Activated gamma-delta T cell (primary cell): Measurements from ENCODE around the gene LRBA.

Source experiments
- DNase-seq: peaks from one replicate; lab custom pipeline; 2025; lab: John Stamatoyannopoulos, UW

The LRBA gene

DNA sequence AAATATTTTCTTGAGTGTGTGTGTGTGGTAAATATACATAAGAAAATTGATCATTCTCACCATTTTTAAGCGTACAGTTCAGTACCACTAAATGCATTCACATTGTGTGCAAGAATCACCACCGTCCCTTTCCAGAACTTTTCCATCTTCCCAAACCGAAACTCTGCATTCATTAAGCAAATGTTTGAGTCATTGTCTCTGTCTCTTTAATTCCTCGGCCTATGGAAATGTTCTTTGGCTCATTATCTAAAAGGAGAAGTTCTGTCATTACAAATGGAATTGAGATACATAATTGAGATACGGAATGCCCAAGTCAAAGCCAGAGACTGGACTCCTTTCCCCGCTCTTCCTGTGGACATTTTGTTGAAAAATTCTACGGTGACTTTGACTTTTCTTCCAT lies 767.9 kb downstream of the LRBA start:
- no peak for DNase-seq

DNA sequence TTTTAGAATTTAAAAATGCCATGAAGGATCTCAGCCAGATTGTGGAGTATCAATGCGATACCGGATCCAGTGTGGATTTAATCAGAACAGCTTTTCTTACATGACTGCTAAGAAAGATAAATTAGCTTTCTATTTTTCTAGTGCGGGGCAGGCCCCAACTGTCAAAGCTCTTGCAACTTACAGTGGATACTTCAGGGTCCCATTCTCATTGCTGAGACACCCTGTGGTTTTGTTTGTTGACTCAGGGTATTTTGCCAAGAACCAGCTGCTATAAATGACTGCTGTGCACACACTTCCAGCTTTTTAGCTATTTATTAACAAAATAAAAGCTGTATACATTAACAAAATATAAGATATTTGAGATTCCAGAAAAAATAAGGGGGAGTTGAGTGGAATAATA lies 770.5 kb downstream of the LRBA start:
- DNase-seq: no peak

DNA sequence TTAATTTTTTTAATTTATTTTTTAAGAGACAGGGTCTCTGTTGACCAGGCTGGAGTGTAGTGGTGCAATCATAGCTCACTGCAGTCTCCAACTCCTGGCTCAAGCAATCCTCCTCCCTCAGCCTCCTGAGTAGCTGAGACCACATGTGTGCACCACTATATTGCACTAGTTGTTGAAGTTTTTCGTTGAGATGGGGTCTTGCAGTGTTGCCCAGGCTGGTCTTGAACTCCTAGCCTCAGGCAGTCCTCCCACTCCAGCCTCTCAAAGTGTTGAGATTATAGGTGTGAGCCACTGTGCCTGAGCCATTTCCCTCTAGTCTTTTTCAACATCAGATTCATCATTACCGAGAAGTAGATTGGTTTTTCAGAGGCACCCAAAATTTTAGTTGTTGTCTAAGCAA lies 771.2 kb downstream of the LRBA start:
- no peak for DNase-seq

DNA sequence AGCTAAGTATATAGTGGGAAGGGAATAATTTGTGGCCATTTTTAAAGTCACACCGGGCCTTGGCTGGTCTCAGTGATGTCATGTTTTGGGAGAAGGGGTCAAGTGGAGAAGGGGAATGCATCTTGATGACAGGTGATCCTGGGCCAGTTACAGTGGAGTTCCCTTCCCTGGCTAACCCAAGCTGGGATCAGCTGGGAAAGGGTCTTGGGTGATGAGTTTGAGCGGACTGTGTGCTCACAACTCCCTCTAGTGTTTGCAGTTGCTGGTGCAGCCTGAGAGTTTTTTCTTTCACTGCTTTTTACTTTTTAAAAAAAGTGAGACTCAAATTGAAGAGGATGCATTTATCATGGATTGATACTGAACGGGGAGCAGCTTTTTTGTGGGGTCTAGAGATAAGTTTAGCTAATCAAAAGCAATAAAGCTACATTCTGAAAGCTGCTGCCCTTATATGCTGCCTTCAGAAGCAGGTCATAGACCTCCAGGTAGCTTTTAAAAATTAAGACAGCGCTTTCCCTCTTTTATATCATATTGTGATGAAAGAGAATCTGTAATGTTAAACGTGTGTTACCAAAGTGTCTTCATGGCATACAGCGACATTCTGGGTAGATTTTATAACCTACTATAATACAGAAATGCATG lies 772.1 kb downstream of the LRBA start:
- DNase-seq: no peak

DNA sequence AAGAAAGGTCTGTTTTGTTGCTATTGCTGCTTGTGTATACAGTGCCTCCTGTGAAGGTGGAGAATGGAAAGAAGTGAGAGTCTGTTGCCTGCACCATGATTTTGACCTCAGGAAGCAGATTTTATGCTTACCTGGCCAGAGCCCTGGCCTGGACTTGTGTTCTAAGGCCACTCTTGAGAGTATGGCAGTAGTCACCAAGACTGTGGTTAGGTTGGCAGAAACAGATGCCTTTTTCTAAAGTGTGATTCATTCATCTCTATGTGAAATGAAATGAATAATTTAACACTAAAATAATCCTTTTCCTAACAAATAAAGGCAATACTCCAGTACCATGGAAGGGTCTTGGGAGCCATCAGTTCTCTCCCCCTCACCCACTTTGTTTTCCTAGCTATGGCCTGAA lies 775.1 kb downstream of the LRBA start:
- DNase-seq: no peak

DNA sequence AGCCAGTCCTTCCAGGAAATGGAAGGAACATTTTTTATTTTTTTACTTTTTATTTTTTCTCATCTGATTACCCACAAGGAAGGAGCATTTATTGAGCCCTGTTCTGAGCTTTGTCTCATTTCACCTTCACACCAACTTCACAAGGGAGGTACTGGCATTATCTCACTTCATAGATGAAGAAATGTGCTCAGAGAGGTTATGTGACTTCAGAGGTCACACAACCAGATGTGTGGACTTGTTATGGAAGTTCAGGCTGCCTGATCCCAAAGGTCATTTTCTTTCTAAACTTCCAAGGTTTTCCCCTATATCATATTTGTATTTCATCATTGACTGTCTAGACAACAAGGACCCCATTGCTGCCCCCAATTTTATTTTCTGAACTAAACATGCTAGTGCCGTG lies 776.5 kb downstream of the LRBA start:
- DNase-seq: no peak

DNA sequence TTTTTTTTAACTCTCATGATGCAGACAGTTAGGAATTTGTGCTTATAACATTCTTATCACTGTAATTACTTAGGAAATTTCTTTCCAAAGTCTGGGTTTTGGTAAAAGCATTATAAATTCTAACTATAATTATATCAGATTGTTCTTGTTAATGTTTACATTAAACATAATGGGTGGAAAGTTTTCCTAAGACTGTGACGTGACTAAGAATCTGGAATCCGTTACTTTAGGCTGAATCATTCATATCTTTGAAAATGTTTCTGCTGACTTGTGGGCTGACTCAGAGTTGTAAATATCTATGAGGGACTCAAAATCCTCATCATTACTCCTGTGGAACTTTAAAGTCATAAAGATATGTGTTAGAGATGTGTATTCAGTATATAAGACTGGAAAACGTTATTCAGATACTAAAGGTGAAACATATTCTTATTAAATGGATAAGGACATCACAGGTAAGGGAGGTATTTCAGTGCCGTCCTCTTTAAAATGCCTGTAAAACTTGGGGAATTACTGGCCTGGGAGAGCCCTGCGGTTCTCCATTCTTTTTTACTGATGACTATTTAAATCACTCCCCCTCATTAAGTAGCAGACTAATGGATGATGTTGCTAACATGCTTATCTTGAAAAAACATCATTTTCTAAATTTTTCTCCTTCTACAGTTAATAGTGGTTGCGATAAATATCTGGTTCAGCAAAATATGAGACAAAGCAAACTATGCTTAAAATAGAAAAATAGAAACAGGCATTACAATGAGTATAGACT lies 777.8 kb downstream of the LRBA start:
- no peak for DNase-seq

DNA sequence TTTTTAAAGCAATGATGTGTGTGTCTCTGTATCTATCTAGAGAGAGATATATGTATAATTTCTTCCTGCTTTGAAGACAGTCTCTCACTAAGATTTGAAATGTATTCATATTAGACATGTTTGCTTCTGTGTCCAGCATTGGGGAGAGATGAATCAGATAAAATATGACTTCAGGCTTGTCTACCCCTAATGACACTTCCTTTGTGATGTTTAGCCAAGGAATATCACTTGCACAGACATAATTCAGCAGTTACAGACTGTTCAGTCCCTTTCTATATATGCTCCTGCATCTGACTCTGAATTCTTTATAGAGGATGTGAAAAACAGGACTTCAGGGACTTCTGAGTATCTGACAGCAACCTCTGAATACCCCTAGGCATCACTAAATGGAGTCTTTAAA lies 778.5 kb downstream of the LRBA start:
- no peak for DNase-seq

DNA sequence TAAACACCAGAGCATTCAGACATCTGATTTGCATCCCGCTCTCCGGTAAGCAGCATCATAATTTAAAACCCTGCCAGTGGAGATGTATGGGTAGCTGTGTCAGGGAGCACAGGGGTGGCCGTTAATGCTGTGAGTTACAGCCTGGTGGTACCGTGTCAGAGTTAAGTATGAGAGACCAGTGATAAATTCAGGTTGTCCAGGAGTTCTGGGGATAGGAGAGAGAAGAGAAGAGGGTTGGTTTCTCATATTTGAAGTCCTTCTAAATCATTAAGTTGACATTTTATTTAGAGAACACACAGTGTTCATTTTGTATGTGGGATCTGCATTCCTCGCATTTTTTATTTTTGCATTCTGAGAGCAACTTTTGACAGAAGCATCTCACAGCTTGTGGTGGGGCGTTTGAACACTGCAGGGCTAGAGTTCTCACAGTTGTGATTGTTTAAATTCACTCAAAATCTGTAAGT lies 779.2 kb downstream of the LRBA start:
- DNase-seq: no peak

DNA sequence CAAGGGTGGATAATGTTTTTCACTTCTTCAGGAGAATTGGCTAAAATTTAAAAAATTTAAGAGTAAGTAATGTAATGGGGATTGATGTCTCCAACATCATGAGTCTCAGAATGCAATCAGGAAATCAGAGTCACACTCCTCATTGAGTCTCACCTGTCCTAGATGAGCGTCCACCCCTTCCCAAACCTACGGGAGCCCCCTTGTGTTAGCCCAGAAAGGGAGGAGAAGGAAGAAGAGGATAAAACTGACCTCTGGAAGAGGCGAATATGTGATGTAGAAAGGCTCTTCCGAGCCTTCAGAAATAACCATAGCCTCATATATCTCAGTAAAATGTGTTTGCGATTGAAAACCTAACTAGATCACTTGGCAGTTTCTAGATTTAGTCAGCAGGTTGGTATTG lies 779.8 kb downstream of the LRBA start:
- no peak for DNase-seq

DNA sequence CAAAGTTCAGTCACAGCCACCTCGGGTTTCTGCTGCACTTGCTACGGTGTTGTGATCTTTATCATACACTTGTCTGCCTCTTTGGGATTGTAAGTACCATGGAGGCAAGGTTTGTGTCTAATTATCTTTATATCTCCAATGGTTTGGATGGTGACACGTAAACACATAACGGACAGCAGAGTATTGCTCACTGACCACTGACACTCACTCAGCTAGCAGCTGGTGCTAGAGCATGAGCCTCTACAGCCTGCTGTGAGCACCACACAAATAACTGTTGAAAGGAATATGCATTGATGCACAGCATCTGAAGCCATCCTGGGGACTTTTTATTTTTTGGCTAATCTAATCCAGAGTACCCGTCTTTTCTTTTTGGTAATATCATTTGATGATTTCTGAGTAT lies 780.8 kb downstream of the LRBA start:
- no peak for DNase-seq

DNA sequence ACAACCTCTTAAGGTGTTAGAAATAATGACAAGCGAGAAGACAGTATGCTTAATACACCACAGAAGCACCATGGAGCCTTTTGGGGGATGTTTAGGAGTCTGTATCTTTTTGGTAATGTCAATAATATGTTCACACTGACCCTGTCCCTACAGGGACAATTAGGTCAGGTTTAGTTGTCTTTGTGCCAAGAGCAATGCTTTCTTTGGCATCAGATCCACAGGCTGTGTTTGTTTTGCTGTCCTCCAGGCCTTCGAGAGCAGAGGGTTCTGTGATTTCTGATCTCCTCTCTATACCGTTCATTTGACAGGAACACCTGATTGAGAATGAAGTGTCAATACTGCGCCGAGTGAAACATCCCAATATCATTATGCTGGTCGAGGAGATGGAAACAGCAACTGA lies 783.1 kb downstream of the LRBA start:
- no peak for DNase-seq

DNA sequence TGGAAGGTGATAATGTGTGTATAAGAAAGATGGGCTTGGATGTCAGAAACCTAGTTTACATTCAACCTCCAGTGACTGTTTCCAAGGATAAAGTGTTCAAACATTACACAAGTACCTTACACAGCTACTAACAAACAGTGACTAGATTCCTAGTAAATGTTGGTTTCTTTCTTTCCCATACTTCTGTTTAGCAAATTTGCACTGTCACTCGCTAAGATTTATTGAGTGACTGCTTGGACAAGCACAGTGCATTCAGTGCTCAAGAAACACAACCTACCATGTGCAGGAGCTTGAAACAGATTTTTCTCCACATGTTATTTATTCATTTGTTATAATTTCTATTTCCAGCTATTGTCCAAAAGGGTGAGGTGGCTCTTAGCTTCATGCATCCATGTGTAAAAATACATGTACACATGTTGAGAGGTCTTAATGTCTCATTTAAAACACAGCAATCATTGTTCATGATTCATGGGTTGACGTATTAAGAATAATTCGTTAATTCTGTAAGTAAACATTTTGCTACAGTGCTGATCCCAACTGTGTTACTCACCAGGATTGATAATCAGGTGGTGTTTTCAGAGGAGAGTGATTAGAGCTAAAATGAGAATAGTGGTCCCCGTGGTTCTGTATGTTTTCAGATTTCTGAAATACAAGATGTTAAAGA lies 783.8 kb downstream of the LRBA start:
- DNase-seq: no peak

DNA sequence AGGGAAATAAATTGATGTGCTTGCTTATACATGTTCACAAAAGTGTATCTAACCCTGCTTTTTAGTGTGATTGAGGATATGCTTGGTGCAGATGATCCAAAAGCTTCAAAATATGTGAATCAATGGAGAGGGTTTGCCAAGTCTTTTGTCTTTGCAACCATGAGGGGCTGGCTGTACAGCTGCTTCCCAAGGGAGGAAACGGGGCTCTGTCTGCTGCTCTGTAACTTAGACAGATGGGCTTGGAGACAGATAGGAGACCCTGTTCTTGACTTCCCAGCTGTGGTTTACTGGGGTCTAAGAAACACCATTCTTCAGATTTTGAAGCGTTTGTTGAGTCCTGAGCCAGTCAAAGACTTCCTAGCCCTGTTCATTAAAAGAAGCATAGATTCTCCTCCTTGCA lies 784.5 kb downstream of the LRBA start:
- DNase-seq: no peak

DNA sequence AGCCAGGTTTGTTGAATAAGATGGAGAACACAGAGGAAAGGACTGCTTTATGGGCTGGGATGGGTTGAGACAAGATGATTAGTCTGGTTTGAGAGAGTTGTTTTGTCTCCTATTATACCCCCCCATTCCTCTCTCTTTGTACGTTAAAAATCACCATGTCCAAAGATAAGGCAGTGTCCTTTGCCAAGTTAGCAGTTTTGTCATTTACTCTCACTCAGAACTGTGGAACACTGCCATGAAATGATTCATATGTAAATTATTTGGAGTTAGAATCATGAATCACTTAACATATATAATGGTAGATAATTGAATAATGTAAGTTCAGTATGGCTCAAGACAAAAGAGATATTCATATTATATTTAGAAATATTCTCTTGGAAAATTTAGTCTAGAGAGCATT lies 785.6 kb downstream of the LRBA start:
- no peak for DNase-seq

DNA sequence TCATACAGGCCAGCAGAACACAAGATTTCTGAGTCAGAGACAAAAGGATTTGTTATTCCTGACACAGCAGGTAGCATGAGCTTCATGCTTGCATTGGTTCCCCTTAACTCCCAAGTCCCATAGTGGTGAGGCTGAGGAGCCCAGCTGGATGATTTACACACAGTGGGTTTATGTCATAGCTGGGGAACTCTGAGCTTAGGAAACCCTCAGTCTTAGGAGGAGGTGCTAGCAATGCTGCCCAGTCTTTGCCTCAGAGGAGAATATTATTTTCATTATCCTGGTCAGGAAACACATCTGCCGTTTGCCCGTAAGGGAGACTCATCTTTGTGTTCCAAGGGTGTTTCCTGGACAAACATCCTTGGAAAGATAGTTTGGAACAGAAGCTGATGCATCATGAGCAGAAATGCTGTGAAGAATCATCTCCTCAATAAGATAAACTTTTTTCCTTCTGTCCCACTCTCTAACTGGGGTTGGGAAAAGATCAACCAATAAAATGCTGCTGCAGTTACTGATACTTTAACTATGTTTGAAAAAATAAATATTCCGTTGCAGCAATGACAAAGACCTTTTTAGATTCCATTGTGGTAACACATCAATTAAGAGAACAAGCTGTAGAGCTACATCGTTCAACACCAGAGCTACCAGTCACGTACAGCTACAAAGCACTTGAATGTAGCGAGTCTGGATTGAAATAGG lies 790.0 kb downstream of the LRBA start:
- DNase-seq: no peak

DNA sequence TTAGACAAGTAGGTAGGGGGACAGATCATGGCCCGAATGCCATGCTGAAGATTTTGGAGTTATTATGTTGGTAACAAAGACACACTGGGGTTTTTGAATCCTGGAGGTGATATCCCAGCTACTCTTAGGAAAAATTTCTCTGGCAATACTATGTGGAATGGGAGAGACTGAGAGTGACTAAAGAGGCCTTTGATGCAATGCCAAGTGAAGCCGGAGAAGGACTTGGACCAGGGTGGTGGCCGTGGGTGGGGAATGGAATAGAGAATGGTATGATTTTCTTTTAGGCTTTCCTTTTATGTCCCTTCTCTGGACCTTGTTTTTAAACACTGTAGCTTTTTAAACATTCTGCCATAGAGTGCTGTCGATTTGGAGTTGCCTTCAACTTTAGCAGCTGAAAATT lies 795.2 kb downstream of the LRBA start:
- DNase-seq: no peak

DNA sequence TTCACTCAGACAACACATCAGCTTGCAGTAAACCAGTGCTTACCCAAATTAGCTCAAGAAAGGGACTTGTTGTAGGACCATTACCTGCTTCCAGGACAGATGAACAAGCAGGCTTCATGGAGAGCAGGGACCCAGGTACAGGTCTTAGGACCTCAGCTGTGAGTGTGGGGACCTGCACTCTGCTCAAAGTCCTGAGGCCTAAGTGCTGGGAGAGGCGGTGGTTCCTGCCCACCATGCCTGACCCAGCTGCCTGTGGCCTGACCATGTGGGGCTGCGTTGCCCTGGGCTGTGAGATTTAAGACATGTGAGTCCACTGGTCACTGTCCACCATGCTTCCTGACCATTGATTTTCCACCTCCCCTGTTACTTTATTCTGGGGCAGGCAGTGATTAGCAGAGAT lies 796.6 kb downstream of the LRBA start:
- DNase-seq: no peak

DNA sequence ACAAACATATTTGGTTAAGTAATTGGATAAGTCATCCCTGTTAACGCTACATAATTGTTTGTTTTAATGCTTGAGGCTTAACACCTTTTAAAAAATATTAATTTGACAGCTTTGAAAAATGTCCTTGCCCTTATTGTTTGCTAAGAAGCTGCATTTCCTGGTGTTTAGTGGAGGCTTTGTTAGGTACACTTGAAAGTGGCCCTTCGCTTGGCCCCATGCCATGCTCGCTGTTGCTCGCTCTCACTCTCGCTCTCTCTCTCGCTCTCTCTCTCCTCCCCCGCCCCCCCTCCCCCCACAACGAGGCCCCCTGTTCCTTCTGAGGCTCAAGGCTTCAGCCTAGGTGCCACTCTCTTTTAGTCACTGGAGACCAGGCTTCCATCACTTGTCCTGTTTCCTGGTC lies 797.3 kb downstream of the LRBA start:
- no peak for DNase-seq

DNA sequence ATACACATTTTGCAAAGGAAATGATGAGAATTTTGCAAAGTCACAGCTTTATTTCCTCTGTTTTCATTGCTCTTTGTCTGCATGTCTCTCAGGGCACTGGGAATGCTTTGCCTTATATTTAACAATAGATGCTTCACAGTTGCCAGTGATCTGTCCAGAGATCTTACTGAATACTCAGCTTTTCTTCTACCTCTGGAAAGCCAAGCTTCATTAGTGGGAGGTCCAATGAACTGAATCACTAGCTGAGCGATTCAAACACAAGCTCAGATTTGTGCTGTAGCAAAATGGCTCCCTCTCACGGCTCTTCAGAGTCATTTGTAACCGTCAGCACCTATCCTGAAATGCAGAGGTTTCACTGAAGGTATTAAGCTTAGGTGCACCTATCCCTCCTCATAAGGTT lies 797.9 kb downstream of the LRBA start:
- DNase-seq: no peak

DNA sequence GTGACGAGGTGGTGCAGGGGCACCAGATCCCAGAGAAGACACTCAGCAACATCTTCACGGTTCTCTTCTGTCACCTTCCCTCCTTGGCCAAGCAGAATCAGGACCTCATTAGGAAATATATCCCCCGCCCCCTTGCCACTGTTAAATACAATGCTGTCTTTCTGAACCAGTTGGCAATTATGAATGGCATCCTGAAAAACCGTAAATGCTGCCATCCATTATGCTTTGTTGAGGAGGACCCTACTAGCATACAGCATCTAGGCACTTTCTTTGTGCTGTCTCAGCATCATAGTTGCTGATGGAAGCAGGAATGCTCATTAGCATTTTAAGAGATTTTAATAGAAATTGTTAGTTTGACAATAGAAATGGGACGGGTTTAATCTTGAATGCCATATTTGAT lies 798.4 kb downstream of the LRBA start:
- no peak for DNase-seq

DNA sequence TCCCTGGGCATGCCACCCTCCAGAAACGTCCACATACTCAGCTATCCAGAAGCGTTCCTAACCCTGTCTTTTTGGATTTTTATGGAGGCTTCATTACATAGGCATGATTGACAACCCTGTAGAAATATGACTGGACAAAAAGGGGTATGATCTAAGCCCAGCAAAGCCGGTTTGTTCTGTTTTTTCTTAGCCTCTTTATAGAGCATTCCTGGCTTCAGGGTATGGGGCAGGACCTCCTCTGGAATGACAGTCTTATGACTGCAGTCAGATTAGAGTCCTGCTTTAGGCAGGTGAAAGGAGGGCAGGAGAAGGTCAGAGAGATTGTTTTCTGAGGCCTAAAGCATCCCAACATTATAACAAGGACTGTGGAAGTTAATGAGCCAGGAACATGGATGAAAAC lies 799.5 kb downstream of the LRBA start:
- no peak for DNase-seq
